ENCODE results near the gene SLC23A2.

DNA sequence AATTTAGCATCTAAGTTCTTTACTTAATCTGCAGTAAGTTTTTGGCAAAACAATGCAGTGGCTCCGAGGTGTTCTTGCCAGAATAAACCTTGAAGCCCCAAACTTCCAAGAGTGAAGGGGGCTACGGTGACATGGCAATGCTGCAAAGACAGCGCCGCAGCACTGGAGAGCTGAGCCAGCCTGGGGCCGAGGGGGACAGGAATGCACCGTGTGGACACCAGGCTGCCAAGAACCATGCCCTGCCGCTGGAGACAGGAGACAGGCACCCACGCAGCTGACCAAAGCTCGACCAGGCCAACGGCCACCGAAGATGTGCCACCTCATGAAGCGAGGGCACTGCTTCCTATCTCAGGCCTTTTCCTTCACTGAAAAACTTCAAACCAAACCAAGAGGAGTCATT lies 146.2 kb downstream of the SLC23A2 start:
- TF ChIP-seq POLR2A (IDR thresholded peaks at IDR 0.05), result no peak
- TF ChIP-seq, protein P1, sequence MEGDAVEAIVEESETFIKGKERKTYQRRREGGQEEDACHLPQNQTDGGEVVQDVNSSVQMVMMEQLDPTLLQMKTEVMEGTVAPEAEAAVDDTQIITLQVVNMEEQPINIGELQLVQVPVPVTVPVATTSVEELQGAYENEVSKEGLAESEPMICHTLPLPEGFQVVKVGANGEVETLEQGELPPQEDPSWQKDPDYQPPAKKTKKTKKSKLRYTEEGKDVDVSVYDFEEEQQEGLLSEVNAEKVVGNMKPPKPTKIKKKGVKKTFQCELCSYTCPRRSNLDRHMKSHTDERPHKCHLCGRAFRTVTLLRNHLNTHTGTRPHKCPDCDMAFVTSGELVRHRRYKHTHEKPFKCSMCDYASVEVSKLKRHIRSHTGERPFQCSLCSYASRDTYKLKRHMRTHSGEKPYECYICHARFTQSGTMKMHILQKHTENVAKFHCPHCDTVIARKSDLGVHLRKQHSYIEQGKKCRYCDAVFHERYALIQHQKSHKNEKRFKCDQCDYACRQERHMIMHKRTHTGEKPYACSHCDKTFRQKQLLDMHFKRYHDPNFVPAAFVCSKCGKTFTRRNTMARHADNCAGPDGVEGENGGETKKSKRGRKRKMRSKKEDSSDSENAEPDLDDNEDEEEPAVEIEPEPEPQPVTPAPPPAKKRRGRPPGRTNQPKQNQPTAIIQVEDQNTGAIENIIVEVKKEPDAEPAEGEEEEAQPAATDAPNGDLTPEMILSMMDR (IDR thresholded peaks at IDR 0.05), result no peak
